ENCODE data around the gene CEBPA.
"Not testable (repeated sequence)": the region's sequence is repeated elsewhere in the genome, so short reads cannot be mapped to it uniquely, and the experiment has no call there.

CEBPA gene

GRCh38 chr19:33300009-33300893, 2.1 kb downstream of the CEBPA start:
- no peak for DNase-seq

- no peak for DNase-seq
These were observed 3.2 kb downstream of the CEBPA start for GRCh38 chr19:33299051-33299688.

GRCh38 chr19:33298146-33298911, 4.0 kb downstream of the CEBPA start:
- no peak for DNase-seq

GRCh38 chr19:33297401-33298145, 4.8 kb downstream of the CEBPA start:
- no peak for DNase-seq

DNA sequence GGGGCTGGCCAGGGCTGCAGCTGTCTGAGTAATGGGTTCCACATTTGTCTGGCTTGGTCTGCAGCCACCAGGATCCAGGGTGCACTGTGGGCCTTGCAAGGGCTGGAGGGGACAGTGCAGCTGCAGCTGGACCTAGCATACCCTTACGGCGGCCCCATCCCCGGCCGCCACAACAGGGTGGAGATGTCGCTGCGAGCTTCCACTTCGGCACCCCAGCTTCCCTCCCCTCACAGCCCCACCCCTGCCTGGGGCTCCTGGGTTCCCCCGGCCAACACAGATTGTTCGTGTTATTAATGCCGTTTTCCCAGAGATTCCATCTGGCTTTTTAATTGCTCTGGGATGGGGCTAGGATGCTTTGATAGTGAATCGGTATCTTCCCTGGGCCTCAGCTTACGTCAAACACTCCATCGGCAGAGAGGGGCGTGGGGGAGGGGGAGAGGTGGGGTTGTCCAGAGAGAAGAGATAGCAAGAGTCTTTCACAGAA, 5.8 kb downstream of the CEBPA start:
- DNase-seq: no peak

DNA sequence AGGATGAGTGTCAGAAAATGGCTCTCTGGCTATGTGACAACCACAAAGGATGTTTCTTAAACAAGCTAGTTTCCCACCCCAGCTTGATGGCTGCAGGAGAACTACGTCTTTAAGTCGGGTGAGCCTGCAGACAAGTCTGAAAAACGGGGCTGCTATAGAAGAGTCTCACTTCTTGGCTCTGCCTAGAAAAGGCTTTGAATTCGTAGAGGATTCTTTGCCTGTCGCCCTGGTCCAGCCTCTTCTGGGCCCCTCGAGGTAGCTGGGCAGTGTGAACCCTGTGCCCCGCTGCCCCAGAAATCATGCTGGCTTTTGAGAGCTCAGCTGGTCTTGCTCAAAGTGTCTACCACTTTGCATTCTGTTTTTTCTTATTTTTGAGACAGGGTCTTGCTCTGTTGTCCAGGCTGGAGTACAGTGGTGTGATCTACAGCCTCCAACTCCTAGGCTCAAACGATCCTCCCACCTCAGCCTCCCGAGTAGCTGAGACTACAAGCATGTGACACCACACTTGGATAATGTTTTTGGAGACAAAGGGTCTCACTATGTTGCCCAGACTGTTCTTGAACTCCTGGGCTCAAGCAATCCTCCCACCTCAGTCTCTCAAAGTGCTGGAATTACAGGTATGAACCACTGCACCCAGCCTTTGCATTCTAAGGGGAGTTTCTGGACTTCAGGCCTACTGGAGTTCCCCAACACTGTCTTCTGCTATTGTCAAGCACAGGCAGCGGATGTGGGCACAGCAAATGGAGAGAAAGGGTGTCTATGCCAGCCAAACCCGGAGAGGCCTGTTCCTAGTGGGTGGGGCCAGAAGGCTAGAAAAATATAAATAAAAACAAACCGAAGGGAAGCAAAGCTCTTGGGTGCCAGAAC, 6.5 kb downstream of the CEBPA start:
- DNase-seq: no peak

GRCh38 chr19:33295046-33295445, 7.3 kb downstream of the CEBPA start:
- DNase-seq: not testable (repeated sequence)

DNA sequence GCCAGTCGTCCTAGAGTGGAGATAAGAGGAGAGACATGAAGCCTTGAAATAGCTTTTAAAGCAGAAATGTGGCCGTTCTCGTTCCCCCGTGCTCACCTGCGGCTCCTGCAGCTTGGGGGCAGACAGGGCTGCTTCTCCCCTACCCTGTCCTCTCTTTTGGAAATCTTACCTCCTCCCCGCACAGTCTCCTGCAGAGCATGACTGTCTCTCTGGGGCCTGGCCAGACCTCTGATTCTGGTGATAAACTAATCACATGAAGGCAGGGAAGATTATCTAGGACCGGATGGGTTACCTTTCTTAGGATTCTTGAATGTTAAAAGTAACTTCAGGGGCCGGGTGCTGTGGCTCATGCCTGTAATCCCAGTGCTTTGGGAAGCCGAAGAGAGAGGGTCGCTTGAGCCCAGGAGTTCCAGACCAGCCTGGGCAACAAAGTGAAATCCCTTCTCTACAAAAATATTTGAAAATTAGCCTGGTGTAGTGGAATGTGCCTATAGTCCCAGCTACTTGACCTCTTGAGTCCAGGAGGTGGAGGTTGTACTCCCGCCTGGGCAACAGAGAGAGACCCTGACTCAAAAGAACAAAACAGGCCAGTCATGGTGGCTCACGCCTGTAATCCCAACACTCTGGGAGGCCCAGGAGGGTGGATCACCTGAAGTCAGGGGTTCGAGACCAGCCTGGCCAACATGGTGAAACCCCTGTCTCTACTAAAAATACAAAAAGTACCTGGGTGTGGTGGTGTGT, 8.1 kb downstream of the CEBPA start:
- no peak for DNase-seq

- no peak for DNase-seq
These were observed 8.9 kb downstream of the CEBPA start for GRCh38 chr19:33293255-33294057.

- no peak for DNase-seq
These were observed 9.6 kb downstream of the CEBPA start for GRCh38 chr19:33292595-33293254.

DNA sequence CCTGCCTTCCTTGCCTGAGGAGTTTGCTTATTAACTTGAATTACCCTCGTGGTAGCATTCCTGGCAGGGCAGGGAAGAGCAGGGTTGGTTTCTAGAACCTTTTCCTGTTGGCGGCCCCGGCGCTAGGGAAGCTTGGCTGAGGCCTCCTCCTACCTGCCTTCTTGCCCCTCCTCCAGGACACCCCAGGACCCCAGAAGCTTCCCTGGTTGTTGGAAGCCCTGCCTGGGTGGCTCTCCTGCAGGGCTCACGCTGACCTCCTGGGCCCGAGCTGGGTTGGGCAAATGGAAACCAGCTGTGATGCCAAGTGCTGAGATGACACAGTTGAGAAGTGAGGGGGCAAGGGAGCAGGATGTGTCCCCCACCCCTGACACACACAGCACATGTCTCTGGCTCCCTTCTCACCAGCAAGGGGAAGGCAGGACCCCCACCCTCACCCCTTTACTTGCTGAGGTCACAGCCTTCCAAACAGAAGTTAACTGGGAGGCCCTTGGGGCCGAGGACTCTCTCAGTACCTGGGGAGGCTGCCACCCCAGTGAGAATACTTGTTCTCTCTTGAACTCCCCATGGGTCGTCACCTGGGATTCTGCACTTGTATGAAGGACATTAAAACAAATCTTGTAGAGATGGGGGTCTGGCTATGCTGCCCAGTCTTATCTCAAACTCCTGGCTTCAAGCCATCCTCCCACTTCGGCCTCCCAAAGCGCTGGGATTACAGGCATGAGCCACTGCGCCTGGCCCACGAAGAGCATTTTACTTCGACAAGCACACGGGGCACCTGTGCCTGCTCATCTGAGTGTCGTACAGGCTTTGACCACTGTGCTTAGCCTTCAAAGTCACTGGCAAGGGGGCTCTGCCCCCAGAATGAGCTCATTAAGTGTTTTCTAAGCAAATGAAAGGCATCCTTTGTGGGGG, 10.5 kb downstream of the CEBPA start:
- no peak for DNase-seq

DNA sequence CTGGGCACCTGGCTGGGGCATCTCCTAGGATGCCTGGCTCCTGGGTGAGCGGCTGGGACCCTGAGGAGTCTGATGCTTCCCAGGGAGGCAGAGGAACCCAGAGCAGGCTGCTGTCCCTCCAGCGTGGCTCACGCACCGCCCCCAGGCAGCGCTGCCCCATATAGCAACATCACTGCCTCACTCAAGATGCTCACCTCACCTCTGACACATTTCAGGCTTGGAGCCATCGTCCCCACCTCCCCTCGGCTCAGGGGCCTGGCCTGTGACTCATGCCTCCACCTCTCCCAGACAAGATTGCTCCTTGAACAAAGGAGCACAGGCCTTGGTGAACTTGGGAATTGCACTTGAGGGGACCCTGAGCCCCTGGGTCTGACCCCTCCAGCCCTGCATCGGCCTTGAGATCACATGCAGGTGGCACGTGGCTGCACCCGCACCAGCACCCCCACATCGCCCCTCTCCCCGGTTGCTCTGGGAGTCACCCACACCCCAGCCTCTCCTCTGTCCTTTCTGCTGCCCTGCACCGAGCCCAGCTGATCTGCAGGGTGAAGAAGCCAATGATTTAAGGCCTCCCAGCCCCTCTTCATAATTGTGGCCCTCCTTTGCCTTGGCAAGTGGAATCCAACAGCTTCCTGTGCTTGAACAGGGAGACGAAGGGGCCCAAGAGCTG, 11.2 kb downstream of the CEBPA start:
- DNase-seq: no peak

- DNase-seq: no peak
These were observed 12.1 kb downstream of the CEBPA start for GRCh38 chr19:33290082-33290815.

DNA sequence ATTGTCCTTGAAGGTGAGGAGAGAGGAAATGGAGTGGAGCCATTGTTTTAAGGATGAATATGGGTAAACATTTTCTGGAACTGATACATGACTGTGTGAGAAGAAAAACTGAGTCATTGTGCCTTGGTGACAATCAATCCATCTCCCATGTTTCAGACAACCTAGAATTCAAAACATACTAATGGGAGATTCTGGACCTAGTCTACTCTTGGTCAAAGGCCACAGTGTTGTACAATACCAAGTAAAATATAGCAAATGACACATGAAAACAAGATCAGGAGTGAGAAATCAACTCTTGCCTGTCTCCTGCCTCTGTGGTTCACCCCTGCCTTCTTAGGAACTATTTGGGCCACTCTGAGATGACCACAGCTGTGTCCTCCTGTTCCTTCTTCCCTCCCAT, 13.1 kb downstream of the CEBPA start:
- DNase-seq: no peak

GRCh38 chr19:33288666-33289065, 13.7 kb downstream of the CEBPA start:
- no peak for DNase-seq

GRCh38 chr19:33287927-33288326, 14.4 kb downstream of the CEBPA start:
- no peak for DNase-seq

GRCh38 chr19:33287438-33287837, 14.9 kb downstream of the CEBPA start:
- no peak for DNase-seq

Data from activated CD4-positive, alpha-beta T cell treated with anti-CD3 and anti-CD28 coated beads, Interleukin-2, amount 50 U/mL, for 16 hours (primary cell).